Neural crest cell (in vitro differentiated cells): ENCODE measurements around the gene CHRNG. TPM values are rescaled to one million over a fixed set of nuclear protein-coding genes. Genes with fewer than 3 reads are reported as not detected.
A peak's percentile ranks its signal among the peaks of the same experiment; 100 is the strongest.

Experiments
- DNase-seq: peaks from one replicate; pipeline ENCODE4 v3.0.0; 2021; ENCODE audit warnings: low read depth, mixed read lengths, low spot score
- H3K27ac Mint-ChIP-seq: one replicate; pipeline ENCODE4 v1.8.0; 2021; ENCODE audit warnings: mild to moderate bottlenecking, mixed read lengths; ENCODE audit not compliant: unreplicated experiment
- H3K27me3 Mint-ChIP-seq: 2 replicates; pipeline ENCODE4 v1.8.0; 2021; ENCODE audit warnings: low read depth, mild to moderate bottlenecking, mixed read lengths
- H3K36me3 Mint-ChIP-seq: 2 replicates; pipeline ENCODE4 v1.8.0; 2021; ENCODE audit warnings: low read depth, mild to moderate bottlenecking, mixed read lengths
- H3K4me1 Mint-ChIP-seq: 2 replicates; pipeline ENCODE4 v1.8.0; 2021; ENCODE audit warnings: mixed read lengths
- H3K4me3 Mint-ChIP-seq: one replicate; pipeline ENCODE4 v1.8.0; 2021; ENCODE audit warnings: mild to moderate bottlenecking, mixed read lengths
- H3K9me3 Mint-ChIP-seq: 2 replicates; pipeline ENCODE4 v1.8.0; 2021; ENCODE audit warnings: mixed read lengths
- CTCF ChIP-seq: fragments of 200-600 bp; sonication (generic); conservative IDR thresholded peaks from 2 replicates; pipeline ENCODE4 v1.5.0; 2021; ENCODE audit warnings: antibody characterized with exemption, mild to moderate bottlenecking
- total RNA-seq: library from RNA; stranded (reverse); gene quantifications from 2 replicates; pipeline ENCODE4 v1.2.1, GENCODE V29; 2021

The CHRNG gene
- total RNA-seq, 1 donor from 2014 or later, result not detected

GRCh38 chr2:232502911-232503808 lies 36.3 kb upstream of the CHRNG start:
- H3K4me1 Mint-ChIP-seq, result peaks cover 28% of the 10 kb centered on the region
- TF ChIP-seq CTCF, result no peak
- DNase-seq, result peak; percentile 55
- H3K4me3 Mint-ChIP-seq, result peak overlapping the region; percentile 57
- no peaks in the 10 kb centered on the region for H3K36me3 Mint-ChIP-seq
- peaks cover 42% of the 10 kb centered on the region for H3K27me3 Mint-ChIP-seq
- H3K27ac Mint-ChIP-seq, result no peak overlapping the region
- peaks cover 2% of the 10 kb centered on the region for H3K9me3 Mint-ChIP-seq

DNA sequence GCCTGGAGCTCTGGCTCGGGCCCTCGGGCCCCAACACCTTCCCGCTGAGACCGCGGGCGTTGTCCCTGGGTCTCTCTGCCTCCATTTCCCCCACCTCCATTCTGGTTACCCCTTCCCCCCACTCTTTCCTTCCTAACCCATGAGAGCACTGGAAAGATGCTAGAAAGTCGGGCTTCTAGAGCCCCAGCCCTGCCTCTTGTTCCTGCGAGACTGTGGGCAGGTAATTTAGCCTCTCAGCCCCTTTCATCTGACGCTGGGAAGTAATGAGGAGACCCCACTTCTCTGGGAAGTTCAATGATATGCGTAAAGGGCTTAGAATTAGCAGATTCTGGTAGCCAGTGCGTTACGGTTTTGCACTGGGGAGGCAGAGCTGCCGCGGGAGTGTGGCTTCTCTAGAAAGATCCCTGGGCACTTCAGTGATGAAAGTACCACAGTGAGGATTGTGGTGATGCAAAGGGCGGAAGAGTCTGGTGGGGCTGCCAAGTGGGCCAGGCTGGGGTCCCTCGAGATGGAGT lies 35.6 kb upstream of the CHRNG start:
- Mint-ChIP-seq H3K27me3 (peaks cover 39% of the 10 kb centered on the region), H3K4me3 (peak overlapping the region; percentile 45), H3K36me3 (no peaks in the 10 kb centered on the region), H3K9me3 (no peaks in the 10 kb centered on the region), H3K27ac (no peak overlapping the region), H3K4me1 (peaks cover 23% of the 10 kb centered on the region)
- DNase-seq, result no peak
- no peak for TF ChIP-seq CTCF

- DNase-seq, result no peak
- H3K4me1 Mint-ChIP-seq, result peaks cover 23% of the 10 kb centered on the region
- TF ChIP-seq CTCF, result no peak
- no peaks in the 10 kb centered on the region for H3K9me3 Mint-ChIP-seq
- H3K4me3 Mint-ChIP-seq, result peak overlapping the region; percentile 45
- H3K36me3 Mint-ChIP-seq, result no peaks in the 10 kb centered on the region
- no peak overlapping the region for H3K27ac Mint-ChIP-seq
- peaks cover 39% of the 10 kb centered on the region for H3K27me3 Mint-ChIP-seq
These were observed 35.1 kb upstream of the CHRNG start for GRCh38 chr2:232504438-232504837.

GRCh38 chr2:232505856-232506255 lies 33.6 kb upstream of the CHRNG start:
- Mint-ChIP-seq H3K27me3 (peaks cover 35% of the 10 kb centered on the region), H3K4me3 (no peak overlapping the region), H3K27ac (peak overlapping the region; percentile 27), H3K4me1 (peaks cover 23% of the 10 kb centered on the region), H3K36me3 (no peaks in the 10 kb centered on the region), H3K9me3 (no peaks in the 10 kb centered on the region)
- no peak for TF ChIP-seq CTCF
- DNase-seq, result no peak

DNA sequence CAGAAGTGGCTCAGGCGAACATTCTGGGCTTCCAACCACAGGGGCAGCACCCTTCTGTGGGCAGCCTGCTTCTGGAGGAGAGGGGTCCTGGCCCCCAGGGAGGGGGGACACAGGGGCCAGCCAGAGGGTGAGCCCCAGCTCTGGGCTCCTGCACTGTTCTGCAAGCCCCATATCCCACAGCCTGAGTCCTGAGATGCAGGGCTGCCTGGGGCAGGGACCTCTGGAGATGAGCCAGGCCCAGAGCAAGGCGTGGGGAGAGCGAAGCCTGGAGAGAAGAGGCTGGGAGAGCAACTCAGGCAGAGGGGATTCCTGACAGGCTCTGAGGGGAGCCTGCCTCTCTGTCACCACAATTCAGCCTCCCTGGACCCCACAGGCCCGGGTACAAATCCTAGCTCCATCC lies 32.8 kb upstream of the CHRNG start:
- no peaks in the 10 kb centered on the region for H3K36me3 Mint-ChIP-seq
- H3K9me3 Mint-ChIP-seq, result no peaks in the 10 kb centered on the region
- H3K4me3 Mint-ChIP-seq, result no peak overlapping the region
- H3K27me3 Mint-ChIP-seq, result peaks cover 33% of the 10 kb centered on the region
- DNase-seq, result no peak
- no peak for TF ChIP-seq CTCF
- H3K27ac Mint-ChIP-seq, result no peak overlapping the region
- peaks cover 23% of the 10 kb centered on the region for H3K4me1 Mint-ChIP-seq
